Trophoblast cell (in vitro differentiated cells and primary cell): Measurements from ENCODE around the gene STON2.

Experiments used
- DNase-seq, 2 donors: peaks; one replicate each; pipeline ENCODE4 v3.0.0-alpha.2; 2016
- H2AFZ ChIP-seq: 2 replicates; pipeline ENCODE4 v1.6.1; 2013; ENCODE audit warnings: low read length, moderate library complexity, mild to moderate bottlenecking; ENCODE audit not compliant: insufficient read depth, poor library complexity
- H2AK5ac ChIP-seq: 2 replicates; pipeline ENCODE4 v1.6.1; 2013; ENCODE audit warnings: mild to moderate bottlenecking, low read length
- H2BK120ac ChIP-seq: 2 replicates; pipeline ENCODE4 v1.6.1; 2013; ENCODE audit warnings: low read length, mild to moderate bottlenecking, moderate library complexity; ENCODE audit not compliant: insufficient read depth, poor library complexity
- H2BK12ac ChIP-seq: 2 replicates; pipeline ENCODE4 v1.6.1; 2013; ENCODE audit warnings: mild to moderate bottlenecking, low read length, moderate library complexity
- H2BK5ac ChIP-seq: 2 replicates; pipeline ENCODE4 v1.6.1; 2013; ENCODE audit warnings: low read length, low read depth, moderate library complexity, mild to moderate bottlenecking; ENCODE audit not compliant: poor library complexity
- H3K14ac ChIP-seq: 2 replicates; pipeline ENCODE4 v1.6.1; 2013; ENCODE audit warnings: mild to moderate bottlenecking, low read length
- H3K18ac ChIP-seq: 2 replicates; pipeline ENCODE4 v1.6.1; 2013; ENCODE audit warnings: mild to moderate bottlenecking, low read length
- H3K23ac ChIP-seq: 2 replicates; pipeline ENCODE4 v1.6.1; 2013; ENCODE audit warnings: low read length
- H3K27ac ChIP-seq: 2 replicates; pipeline ENCODE4 v1.5.1; 2013; ENCODE audit warnings: low read depth, mild to moderate bottlenecking, inconsistent platforms, low read length, moderate library complexity
- H3K27me3 ChIP-seq: 2 replicates; pipeline ENCODE4 v1.6.1; 2013; ENCODE audit warnings: inconsistent platforms, mild to moderate bottlenecking, low read length, moderate library complexity; ENCODE audit not compliant: insufficient read depth
- H3K36me3 ChIP-seq, 2 experiments: 1 replicate in 1 of 2; 2 replicates in 1 of 2; pipeline ENCODE4 v1.6.1; 2013; ENCODE audit warnings: low read length in 2 of 2, mild to moderate bottlenecking in 2 of 2, moderate library complexity in 1 of 2; ENCODE audit not compliant: insufficient read depth in 2 of 2, control insufficient read depth in 1 of 2
- H3K4ac ChIP-seq: 2 replicates; pipeline ENCODE4 v1.6.1; 2013; ENCODE audit warnings: low read depth, mild to moderate bottlenecking, low read length, moderate library complexity
- H3K4me1 ChIP-seq, 2 experiments: 1 replicate in 1 of 2; 2 replicates in 1 of 2; pipeline ENCODE4 v1.6.1; 2013; ENCODE audit warnings: low read length in 2 of 2, mild to moderate bottlenecking in 2 of 2, moderate library complexity in 1 of 2; ENCODE audit not compliant: insufficient read depth in 2 of 2, control insufficient read depth in 1 of 2
- H3K4me2 ChIP-seq: 2 replicates; pipeline ENCODE4 v1.6.1; 2013; ENCODE audit warnings: inconsistent platforms, mild to moderate bottlenecking, low read length, moderate library complexity
- H3K4me3 ChIP-seq: 2 replicates; pipeline ENCODE4 v1.5.1; 2013; ENCODE audit warnings: mild to moderate bottlenecking, low read depth, low read length, inconsistent platforms
- H3K79me1 ChIP-seq: one replicate; pipeline ENCODE4 v1.6.1; 2013; ENCODE audit warnings: low read length
- H3K79me2 ChIP-seq: 2 replicates; pipeline ENCODE4 v1.6.1; 2013; ENCODE audit warnings: low read length, mild to moderate bottlenecking; ENCODE audit not compliant: control insufficient read depth, insufficient read depth, poor library complexity
- H3K9ac ChIP-seq: 2 replicates; pipeline ENCODE4 v1.6.1; 2013; ENCODE audit warnings: mild to moderate bottlenecking, low read length
- H3K9me3 ChIP-seq: 2 replicates; pipeline ENCODE4 v1.6.1; 2013; ENCODE audit warnings: low read depth, mild to moderate bottlenecking, control low read depth, inconsistent platforms, low read length; ENCODE audit not compliant: insufficient read depth
- H4K12ac ChIP-seq: 2 replicates; pipeline ENCODE4 v1.6.1; 2013; ENCODE audit warnings: low read depth, mild to moderate bottlenecking, low read length, moderate library complexity
- H4K8ac ChIP-seq: 2 replicates; pipeline ENCODE4 v1.6.1; 2013; ENCODE audit warnings: low read depth, mild to moderate bottlenecking, low read length, moderate library complexity
- H4K91ac ChIP-seq: one replicate; pipeline ENCODE4 v1.6.1; 2013; ENCODE audit warnings: low read depth, mild to moderate bottlenecking, low read length, moderate library complexity
- WGBS: extraction: QIAGEN DNeasy Blood & Tissue Kit; methylation state at CpG from one replicate; pipeline ENCODE4 v1.1.7; 2013; ENCODE audit warnings: missing lambda C conversion rate; ENCODE audit not compliant: insufficient read length, insufficient coverage; ENCODE audit errors: extremely low coverage; 5-methylcytosine and 5-hydroxymethylcytosine counted together

Gene STON2

GRCh38 chr14:81256289-81256960 lies 143.7 kb downstream of the STON2 start:
- no peak overlapping the region for H4K8ac ChIP-seq
- DNase-seq, result no peak
- WGBS, result no CpG with 5 or more reads among the region's 2 CpGs

GRCh38 chr14:81252278-81252677 lies 147.8 kb downstream of the STON2 start:
- DNase-seq, result peak in 1 of 2 donors; percentile 7
- no peaks in the 10 kb centered on the region for H3K27me3 ChIP-seq
- no peak overlapping the region for H2AFZ ChIP-seq
- H4K12ac ChIP-seq, result no peak overlapping the region
- H3K79me1 ChIP-seq, result no peaks in the 10 kb centered on the region
- H2AK5ac ChIP-seq, result no peak overlapping the region
- H3K18ac ChIP-seq, result no peak overlapping the region
- H3K27ac ChIP-seq, result no peak overlapping the region
- H3K9me3 ChIP-seq, result no peaks in the 10 kb centered on the region
- no CpG with 5 or more reads among the region's 1 CpG for WGBS
- H2BK120ac ChIP-seq, result no peak overlapping the region
- H3K4me1 ChIP-seq, result peaks cover 0 to 3% of the 10 kb centered on the region in 2 experiments
- no peak overlapping the region for H4K8ac ChIP-seq
- no peak overlapping the region for H3K9ac ChIP-seq
- no peaks in the 10 kb centered on the region for H3K79me2 ChIP-seq
- no peak overlapping the region for H3K4ac ChIP-seq
- no peak overlapping the region for H3K23ac ChIP-seq
- H2BK12ac ChIP-seq, result no peak overlapping the region
- H3K36me3 ChIP-seq, result no peaks in the 10 kb centered on the region
- H2BK5ac ChIP-seq, result no peak overlapping the region
- H3K4me2 ChIP-seq, result no peak overlapping the region
- H4K91ac ChIP-seq, result no peak overlapping the region
- H3K4me3 ChIP-seq, result no peak overlapping the region
- no peak overlapping the region for H3K14ac ChIP-seq

More at GRCh38 chr14:81256289-81256960, 143.7 kb downstream of the STON2 start:
- H3K14ac ChIP-seq, result no peak overlapping the region
- H3K27me3 ChIP-seq, result no peaks in the 10 kb centered on the region
- H3K79me2 ChIP-seq, result no peaks in the 10 kb centered on the region
- no peak overlapping the region for H2BK120ac ChIP-seq
- H3K79me1 ChIP-seq, result no peaks in the 10 kb centered on the region
- no peak overlapping the region for H2AFZ ChIP-seq
- no peak overlapping the region for H3K4me2 ChIP-seq
- no peaks in the 10 kb centered on the region for H3K9me3 ChIP-seq
- no peak overlapping the region for H3K9ac ChIP-seq
- no peak overlapping the region for H3K18ac ChIP-seq
- H3K27ac ChIP-seq, result no peak overlapping the region
- no peak overlapping the region for H3K4me3 ChIP-seq
- no peak overlapping the region for H2AK5ac ChIP-seq
- H4K12ac ChIP-seq, result no peak overlapping the region
- H3K4ac ChIP-seq, result no peak overlapping the region
- no peak overlapping the region for H2BK5ac ChIP-seq
- H3K36me3 ChIP-seq, result peaks cover 0 to 7% of the 10 kb centered on the region in 2 experiments
- no peak overlapping the region for H4K91ac ChIP-seq
- H2BK12ac ChIP-seq, result no peak overlapping the region
- no peak overlapping the region for H3K23ac ChIP-seq
- no peaks in the 10 kb centered on the region for H3K4me1 ChIP-seq

GRCh38 chr14:81247271-81247766 lies 152.8 kb downstream of the STON2 start:
- H2BK120ac ChIP-seq, result no peak overlapping the region
- H3K36me3 ChIP-seq, result no peaks in the 10 kb centered on the region
- no peak overlapping the region for H3K23ac ChIP-seq
- H3K9ac ChIP-seq, result no peak overlapping the region
- H3K18ac ChIP-seq, result no peak overlapping the region
- no peak overlapping the region for H2AFZ ChIP-seq
- H3K4me2 ChIP-seq, result no peak overlapping the region
- H2AK5ac ChIP-seq, result no peak overlapping the region
- WGBS, result no CpG with 5 or more reads among the region's 8 CpGs
- no peak overlapping the region for H4K91ac ChIP-seq
- H2BK5ac ChIP-seq, result no peak overlapping the region
- H3K79me1 ChIP-seq, result no peaks in the 10 kb centered on the region
- DNase-seq, result peak; percentile 72 to 74
- H3K9me3 ChIP-seq, result peaks cover 3% of the 10 kb centered on the region
- H4K12ac ChIP-seq, result no peak overlapping the region
- no peak overlapping the region for H3K4me3 ChIP-seq
- no peak overlapping the region for H3K14ac ChIP-seq
- H4K8ac ChIP-seq, result no peak overlapping the region
- no peak overlapping the region for H3K4ac ChIP-seq
- H3K27ac ChIP-seq, result no peak overlapping the region
- H3K27me3 ChIP-seq, result no peaks in the 10 kb centered on the region
- H3K4me1 ChIP-seq, result peaks cover 4 to 7% of the 10 kb centered on the region in 2 experiments
- no peaks in the 10 kb centered on the region for H3K79me2 ChIP-seq
- no peak overlapping the region for H2BK12ac ChIP-seq

- H3K4me2 ChIP-seq, result no peak overlapping the region
- H3K23ac ChIP-seq, result no peak overlapping the region
- no CpG with 5 or more reads among the region's 19 CpGs for WGBS
These were observed 153.5 kb downstream of the STON2 start for GRCh38 chr14:81246461-81247270.

More at GRCh38 chr14:81246461-81247270, 153.5 kb downstream of the STON2 start:
- H2BK12ac ChIP-seq, result no peak overlapping the region
- H3K79me2 ChIP-seq, result no peaks in the 10 kb centered on the region
- no peak overlapping the region for H2BK120ac ChIP-seq
- H4K91ac ChIP-seq, result no peak overlapping the region
- no peak overlapping the region for H4K12ac ChIP-seq
- H3K18ac ChIP-seq, result no peak overlapping the region
- no peak overlapping the region for H3K4ac ChIP-seq
- H3K36me3 ChIP-seq, result no peaks in the 10 kb centered on the region
- H3K14ac ChIP-seq, result no peak overlapping the region
- H3K79me1 ChIP-seq, result no peaks in the 10 kb centered on the region
- H3K27ac ChIP-seq, result no peak overlapping the region
- H2AK5ac ChIP-seq, result no peak overlapping the region
- H3K27me3 ChIP-seq, result no peaks in the 10 kb centered on the region
- no peak overlapping the region for H3K9ac ChIP-seq
- no peak overlapping the region for H2BK5ac ChIP-seq
- peaks cover 4 to 7% of the 10 kb centered on the region in 2 experiments for H3K4me1 ChIP-seq
- H3K9me3 ChIP-seq, result peaks cover 3% of the 10 kb centered on the region
- DNase-seq, result no peak
- no peak overlapping the region for H3K4me3 ChIP-seq
- no peak overlapping the region for H4K8ac ChIP-seq
- H2AFZ ChIP-seq, result no peak overlapping the region
